SK-N-SH (cell line): ENCODE results near the gene KCNMB3.

Source experiments
- CHD2 ChIP-seq: fragments of 150-350 bp; IDR thresholded peaks from 2 replicates; pipeline ENCODE4 v1.6.1; 2018; ENCODE audit warnings: low read length; ENCODE audit not compliant: partially characterized antibody
- CTCF ChIP-seq: fragments of 200-600 bp; sonication (generic); IDR thresholded peaks from 2 replicates; pipeline ENCODE4 v1.6.1; 2017; ENCODE audit warnings: antibody characterized with exemption, mild to moderate bottlenecking, moderate library complexity
- EP300 ChIP-seq, 2 experiments: IDR thresholded peaks; 2 replicates each; pipeline versions ENCODE4 v1.4.0 to v1.6.1; 2012; ENCODE audit warnings: borderline replicate concordance in 1 of 2, low read depth in 1 of 2, low read length in 1 of 2
- NFIC ChIP-seq: IDR thresholded peaks from 2 replicates; pipeline ENCODE4 v1.4.0; 2012; ENCODE audit warnings: borderline replicate concordance
- POLR2AphosphoS5 ChIP-seq: IDR thresholded peaks from 2 replicates; pipeline ENCODE4 v1.6.1; 2012; ENCODE audit warnings: low read depth, low read length
- REST ChIP-seq: IDR thresholded peaks from 2 replicates; pipeline ENCODE4 v1.6.1; 2012; ENCODE audit warnings: mild to moderate bottlenecking, low read depth, low read length, moderate library complexity
- SMC3 ChIP-seq: IDR thresholded peaks from 2 replicates; pipeline ENCODE4 v1.6.1; 2012; ENCODE audit warnings: low read depth, low read length, improper control_type of control experiment
- TAF1 ChIP-seq: IDR thresholded peaks from 2 replicates; pipeline ENCODE4 v1.6.1; 2012; ENCODE audit warnings: low read depth, mild to moderate bottlenecking, low read length, moderate library complexity, borderline replicate concordance
- YY1 ChIP-seq: IDR thresholded peaks from 2 replicates; pipeline ENCODE4 v1.4.0; 2012; ENCODE audit warnings: low read depth, mild to moderate bottlenecking

- no peak for TF ChIP-seq EP300 (IDR thresholded peaks at IDR 0.05; ENCODE audit: borderline replicate concordance in 1 of 2, low read depth in 1 of 2, low read length in 1 of 2)
- TF ChIP-seq NFIC: no peak
- no peak for TF ChIP-seq CTCF
- TF ChIP-seq TAF1: no peak
- TF ChIP-seq REST: no peak
- no peak for TF ChIP-seq CHD2
- no peak for TF ChIP-seq SMC3
- TF ChIP-seq POLR2AphosphoS5: no peak
- TF ChIP-seq YY1: no peak
Measured at GRCh38 chr3:179229177-179229576, 21.7 kb downstream of the KCNMB3 start.
